Fibroblast of villous mesenchyme (primary cell): Measurements from ENCODE around the gene LRRC70. TPM values are rescaled to one million over a fixed set of nuclear protein-coding genes. Genes with fewer than 3 reads are reported as not detected.
"Not testable (repeated sequence)": the region's sequence is repeated elsewhere in the genome, so short reads cannot be mapped to it uniquely, and the experiment has no call there.

Source experiments
- DNase-seq: peaks from one replicate; pipeline ENCODE4 v3.0.0-alpha.2; 2010; ENCODE audit warnings: low read depth
- H3K4me3 ChIP-seq: 2 replicates; pipeline ENCODE4 v1.5.1; 2011; ENCODE audit warnings: low read depth, mild to moderate bottlenecking, low read length
- CTCF ChIP-seq: IDR thresholded peaks from 2 replicates; pipeline ENCODE4 v1.5.1; 2012; ENCODE audit warnings: low read depth, mild to moderate bottlenecking, low read length; ENCODE audit not compliant: insufficient read depth
- total RNA-seq: library from RNA; depleted of rRNA; stranded (reverse); fragments of >200 nt; gene quantifications from 2 replicates; pipeline ENCODE4 v1.2.3, GENCODE V29; 2012

LRRC70 gene
- total RNA-seq, 1 donor: 1.3 TPM

- H3K4me3 ChIP-seq: no peak overlapping the region
- no peak for TF ChIP-seq CTCF
- DNase-seq: no peak
Observed at GRCh38 chr5:62614355-62614754, 35.7 kb downstream of the LRRC70 start.

- H3K4me3 ChIP-seq: no peak overlapping the region
- DNase-seq: no peak
- TF ChIP-seq CTCF: no peak
Observed at GRCh38 chr5:62616615-62617277, 38.1 kb downstream of the LRRC70 start.

- no peak for DNase-seq
- no peak overlapping the region for H3K4me3 ChIP-seq
- TF ChIP-seq CTCF: no peak
Observed at GRCh38 chr5:62617943-62618342, 39.3 kb downstream of the LRRC70 start.

GRCh38 chr5:62620761-62621160 lies 42.1 kb downstream of the LRRC70 start:
- H3K4me3 ChIP-seq: no peak overlapping the region
- no peak for TF ChIP-seq CTCF
- no peak for DNase-seq

GRCh38 chr5:62621280-62621679 lies 42.7 kb downstream of the LRRC70 start:
- no peak overlapping the region for H3K4me3 ChIP-seq
- TF ChIP-seq CTCF: no peak
- no peak for DNase-seq

DNA sequence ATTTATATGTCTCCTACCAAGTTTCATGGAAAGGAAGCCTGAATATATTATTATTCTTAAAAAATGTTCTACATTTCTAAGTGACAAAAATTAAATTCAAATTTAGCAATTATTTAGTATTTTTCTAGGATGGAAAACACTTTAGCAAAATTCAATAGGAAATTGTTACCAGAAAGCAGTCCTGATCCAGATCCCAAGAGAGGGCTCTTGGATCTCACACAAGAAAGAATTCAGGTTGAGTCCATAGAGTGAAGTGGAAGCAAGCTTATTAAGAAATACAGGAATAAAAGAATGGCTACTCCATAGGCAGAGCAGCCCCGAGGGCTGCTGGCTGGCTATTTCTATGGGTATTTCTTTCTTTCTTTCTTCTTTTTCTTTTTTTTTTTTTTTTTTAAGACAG lies 44.7 kb downstream of the LRRC70 start:
- no peak for DNase-seq
- TF ChIP-seq CTCF: no peak
- no peak overlapping the region for H3K4me3 ChIP-seq

GRCh38 chr5:62624436-62624835 lies 45.8 kb downstream of the LRRC70 start:
- H3K4me3 ChIP-seq, DNase-seq: not testable (repeated sequence)
